GM19467 (cell line): ENCODE results near the gene UNK.

ENCODE experiments used
- ATAC-seq: cut with Tn5 transposase; IDR thresholded peaks from one replicate; pipeline ENCODE4 v1.9.1; 2021; ENCODE audit warnings: mild to moderate bottlenecking, moderate library complexity; ENCODE audit not compliant: unreplicated experiment

Gene UNK

GRCh38 chr17:75832164-75832651 lies 47.6 kb downstream of the UNK start:
- no peak for ATAC-seq

- no peak for ATAC-seq
These were observed 48.2 kb downstream of the UNK start for GRCh38 chr17:75832652-75833400.

GRCh38 chr17:75834279-75834920 lies 49.8 kb downstream of the UNK start:
- ATAC-seq = no peak

GRCh38 chr17:75834928-75835653 lies 50.5 kb downstream of the UNK start:
- ATAC-seq = no peak

GRCh38 chr17:75835654-75835987 lies 51.0 kb downstream of the UNK start:
- ATAC-seq = no peak

GRCh38 chr17:75836605-75837004 lies 52.0 kb downstream of the UNK start:
- ATAC-seq = no peak

- no peak for ATAC-seq
These were observed 53.3 kb downstream of the UNK start for GRCh38 chr17:75837899-75838298.

GRCh38 chr17:75838410-75838809 lies 53.8 kb downstream of the UNK start:
- ATAC-seq = no peak

GRCh38 chr17:75839942-75840798 lies 55.6 kb downstream of the UNK start:
- no peak for ATAC-seq

- ATAC-seq = no peak
These were observed 56.2 kb downstream of the UNK start for GRCh38 chr17:75840799-75841164.

GRCh38 chr17:75842411-75842810 lies 57.8 kb downstream of the UNK start:
- no peak for ATAC-seq

- no peak for ATAC-seq
These were observed 58.5 kb downstream of the UNK start for GRCh38 chr17:75842963-75843576.

- no peak for ATAC-seq
These were observed 59.2 kb downstream of the UNK start, which contains the start of gene UNC13D for GRCh38 chr17:75843577-75844529. UNC13D (minus strand) TSS chr17:75844404; CDS start chr17:75844337, 67 bp downstream.

- no peak for ATAC-seq
These were observed 60.0 kb downstream of the UNK start for GRCh38 chr17:75844530-75845057.

- peak; percentile 71 for ATAC-seq
These were observed 60.6 kb downstream of the UNK start for GRCh38 chr17:75845058-75845711.

GRCh38 chr17:75845933-75846691 lies 61.5 kb downstream of the UNK start:
- ATAC-seq = no peak

GRCh38 chr17:75846692-75847613 lies 62.3 kb downstream of the UNK start:
- no peak for ATAC-seq
